OCI-LY1 (cell line): Measurements from ENCODE around the gene IL1RAPL2.

Source experiments
- CTCF ChIP-seq: fragments of 200-600 bp; sonication (generic), shearing (Covaris generic); IDR thresholded peaks from 2 replicates; pipeline ENCODE4 v1.5.1; 2017; ENCODE audit warnings: mild to moderate bottlenecking, antibody characterized with exemption, low read length, moderate library complexity, mixed read lengths
- EZH2 ChIP-seq: fragments of 200-600 bp; sonication (generic), shearing (Covaris generic); IDR thresholded peaks from 2 replicates; pipeline ENCODE4 v1.8.0; 2017; ENCODE audit warnings: borderline replicate concordance, mixed run types, mild to moderate bottlenecking, antibody characterized with exemption, low read length, moderate library complexity, mixed read lengths

GRCh38 chrX:104863466-104863865 lies 297.5 kb downstream of the IL1RAPL2 start:
- TF ChIP-seq CTCF (no peak), EZH2 (no peak)
